Natural killer cell (primary cell): Measurements from ENCODE around the gene CCDC88A. TPM values are rescaled to one million over a fixed set of nuclear protein-coding genes. Genes with fewer than 3 reads are reported as not detected.

Source experiments
- ATAC-seq, 3 donors: fragments of 150-1000 bp in 2 of 3; fragments of 200-7000 bp in 1 of 3; cut with Tn5 transposase; 1 replicate in 1 of 3; 2 replicates in 2 of 3; pipeline ENCODE4 v1.10.0; 2021; ENCODE audit warnings: mild to moderate bottlenecking in 2 of 3, moderate library complexity in 2 of 3
- DNase-seq, 2 donors: peaks; one replicate each; pipeline versions ENCODE4 v3.0.0 to v3.0.0-alpha.2; 2013 to 2021; ENCODE audit warnings: mixed read lengths in 1 of 2
- H3K27ac ChIP-seq: one replicate; pipeline ENCODE4 v1.5.1; 2013; ENCODE audit warnings: mild to moderate bottlenecking, low read length
- H3K27me3 ChIP-seq: one replicate; pipeline ENCODE4 v1.6.1; 2013; ENCODE audit warnings: low read length; ENCODE audit not compliant: control insufficient read depth, insufficient read depth
- H3K36me3 ChIP-seq: one replicate; pipeline ENCODE4 v1.6.1; 2013; ENCODE audit warnings: low read length; ENCODE audit not compliant: control insufficient read depth, insufficient read depth
- H3K4me1 ChIP-seq: one replicate; pipeline ENCODE4 v1.6.1; 2013; ENCODE audit warnings: low read length; ENCODE audit not compliant: control insufficient read depth, insufficient read depth
- H3K4me3 ChIP-seq: one replicate; pipeline ENCODE4 v1.5.1; 2013; ENCODE audit warnings: low read length
- H3K9me3 ChIP-seq: one replicate; pipeline ENCODE4 v1.6.1; 2013; ENCODE audit warnings: low read length; ENCODE audit not compliant: control insufficient read depth, insufficient read depth
- H3K27ac Mint-ChIP-seq, 2 donors: one replicate each; pipeline ENCODE4 v1.8.0; 2022; ENCODE audit warnings: mild to moderate bottlenecking in 2 of 2, mixed read lengths in 2 of 2, moderate library complexity in 1 of 2
- H3K27me3 Mint-ChIP-seq, 2 donors: one replicate each; pipeline ENCODE4 v1.8.0; 2022; ENCODE audit warnings: low read depth in 2 of 2, mixed read lengths in 2 of 2
- H3K36me3 Mint-ChIP-seq: one replicate; pipeline ENCODE4 v1.8.0; 2022; ENCODE audit warnings: mixed read lengths
- H3K4me1 Mint-ChIP-seq, 2 donors: one replicate each; pipeline ENCODE4 v1.8.0; 2022; ENCODE audit warnings: mixed read lengths in 2 of 2
- H3K4me3 Mint-ChIP-seq: one replicate; pipeline ENCODE4 v1.8.0; 2022; ENCODE audit warnings: mild to moderate bottlenecking, moderate library complexity, mixed read lengths
- H3K9me3 Mint-ChIP-seq, 2 donors: one replicate each; pipeline ENCODE4 v1.8.0; 2022; ENCODE audit warnings: mixed read lengths in 2 of 2
- CTCF ChIP-seq: fragments of 200-600 bp; IDR thresholded peaks from one replicate; pipeline ENCODE4 v1.8.0; 2022; ENCODE audit warnings: antibody characterized with exemption
- WGBS: methylation state at CpG from one replicate; pipeline ENCODE4 v1.1.7; 2013; ENCODE audit warnings: missing lambda C conversion rate; ENCODE audit not compliant: insufficient coverage; 5-methylcytosine and 5-hydroxymethylcytosine counted together
- intact Hi-C: fragments of 100-400 bp; cut with micrococcal nuclease; formaldehyde crosslinking; loops from one replicate; pipeline ENCODE4 v1.14.2; 2022
- total RNA-seq, 4 donors: library from RNA; stranded (reverse); fragments of 120-200 nt in 1 of 4; gene quantifications; one replicate each; pipeline versions ENCODE4 v1.2.3 to v1.2.4, GENCODE V29; 2013 to 2022

The CCDC88A gene
- 10 to 100 TPM; 20.4 to 39.0 (median 26.4) TPM for total RNA-seq
- 58.0 TPM for total RNA-seq (2013)

- Mint-ChIP-seq H3K4me3 (peak within 1 kb of the TSS; percentile 88), H3K27ac (peak within 1 kb of the TSS; percentile 80 to 92), H3K4me1 (peaks cover 31 to 38% of the 10 kb centered on the region in 2 donors), H3K9me3 (no peaks in the 10 kb centered on the region), H3K36me3 (no peaks in the 10 kb centered on the region), H3K27me3 (peaks cover 4 to 11% of the 10 kb centered on the region in 2 donors)
- H3K27me3 ChIP-seq: no peaks in the 10 kb centered on the region
- ATAC-seq (peak; percentile 83 to 90 (median 84)), DNase-seq (peak; percentile 72 to 95)
- H3K4me1 ChIP-seq: peaks cover 3% of the 10 kb centered on the region
- peak within 1 kb of the TSS; percentile 70 for H3K27ac ChIP-seq
- no peaks in the 10 kb centered on the region for H3K9me3 ChIP-seq
- no peak for TF ChIP-seq CTCF
- H3K4me3 ChIP-seq: peak within 1 kb of the TSS; percentile 78
- WGBS: under 1% methylated on average over 57 of the region's 62 CpGs
- intact Hi-C loops: loop anchor here (1.0 to 10.0 kb wide), 4 partner anchors 187 to 405 kb away; partner anchors contain the start of genes PPP4R3B and RTN4
- H3K36me3 ChIP-seq: no peaks in the 10 kb centered on the region
These were observed at the start of gene CCDC88A for GRCh38 chr2:55419679-55420438. Gene CCDC88A, minus strand, starts transcription at chr2:55419856. Its CDS starts 777 bp downstream, at chr2:55419079.

GRCh38 chr2:55461679-55462078, 42.0 kb upstream of the CCDC88A start:
- no peaks in the 10 kb centered on the region for H3K4me1 ChIP-seq
- ATAC-seq: no peak
- Mint-ChIP-seq H3K9me3 (no peaks in the 10 kb centered on the region), H3K4me3 (no peak overlapping the region), H3K27me3 (peaks cover 8 to 13% of the 10 kb centered on the region in 2 donors), H3K27ac (no peak overlapping the region), H3K4me1 (no peaks in the 10 kb centered on the region), H3K36me3 (no peaks in the 10 kb centered on the region)
- no peak overlapping the region for H3K4me3 ChIP-seq
- no peaks in the 10 kb centered on the region for H3K36me3 ChIP-seq
- no peak for DNase-seq
- no CpG with 5 or more reads among the region's 2 CpGs for WGBS
- no peaks in the 10 kb centered on the region for H3K9me3 ChIP-seq
- H3K27me3 ChIP-seq: no peaks in the 10 kb centered on the region
- H3K27ac ChIP-seq: no peak overlapping the region
- TF ChIP-seq CTCF: no peak
- intact Hi-C loops: no loop called here

- Histone ChIP-seq H3K27ac (no peak overlapping the region), H3K27me3 (no peaks in the 10 kb centered on the region), H3K9me3 (no peaks in the 10 kb centered on the region), H3K4me1 (no peaks in the 10 kb centered on the region), H3K4me3 (no peak overlapping the region), H3K36me3 (no peaks in the 10 kb centered on the region)
- H3K36me3 Mint-ChIP-seq: no peaks in the 10 kb centered on the region
- H3K27me3 Mint-ChIP-seq: peaks cover 8 to 13% of the 10 kb centered on the region in 2 donors
- no peak overlapping the region for H3K4me3 Mint-ChIP-seq
- no peaks in the 10 kb centered on the region for H3K9me3 Mint-ChIP-seq
- no peaks in the 10 kb centered on the region for H3K4me1 Mint-ChIP-seq
- intact Hi-C loops: no loop called here
- H3K27ac Mint-ChIP-seq: no peak overlapping the region
- DNase-seq (no peak), ATAC-seq (no peak)
- TF ChIP-seq CTCF: no peak
- 25% methylated on average over 3 of the region's 3 CpGs for WGBS
These were observed 40.9 kb upstream of the CCDC88A start for GRCh38 chr2:55460562-55460961.
